Heart right ventricle (tissue), 16 donors: Measurements from ENCODE around the gene HK3. TPM values are rescaled to one million over a fixed set of nuclear protein-coding genes. Genes with fewer than 3 reads are reported as not detected.

Source experiments
- ATAC-seq, 8 donors: fragments of 200-7000 bp; cut with Tn5 transposase; one replicate each; pipeline ENCODE4 v1.9.1; 2020; ENCODE audit warnings: mild to moderate bottlenecking in 8 of 8, moderate library complexity in 8 of 8, moderate number of reproducible peaks in 1 of 8
- DNase-seq, 2 donors: peaks; one replicate each; pipeline ENCODE4 v3.0.0-alpha.2; 2020
- H3K27ac ChIP-seq, 10 donors: fragments of 200-600 bp; sonication (generic) in 2 of 10; one replicate each; pipeline versions ENCODE4 v1.5.0 to v1.8.0; 2020 to 2022; ENCODE audit warnings: mild to moderate bottlenecking in 3 of 10
- H3K27me3 ChIP-seq, 7 donors: fragments of 200-600 bp; one replicate each; pipeline ENCODE4 v1.8.0; 2021 to 2022; ENCODE audit warnings: mild to moderate bottlenecking in 2 of 7
- H3K36me3 ChIP-seq, 9 donors: fragments of 200-600 bp; sonication (generic) in 1 of 9; one replicate each; pipeline versions ENCODE4 v1.5.0 to v1.8.0; 2020 to 2022; ENCODE audit warnings: mild to moderate bottlenecking in 2 of 9
- H3K4me1 ChIP-seq, 9 donors: fragments of 200-600 bp; sonication (generic) in 1 of 9; one replicate each; pipeline versions ENCODE4 v1.5.0 to v1.8.0; 2020 to 2022; ENCODE audit warnings: mild to moderate bottlenecking in 4 of 9
- H3K4me3 ChIP-seq, 10 donors: fragments of 200-600 bp; sonication (generic) in 2 of 10; one replicate each; pipeline versions ENCODE4 v1.5.0 to v1.8.0; 2020 to 2022; ENCODE audit warnings: mild to moderate bottlenecking in 7 of 10, moderate library complexity in 2 of 10
- H3K9me3 ChIP-seq, 11 donors: fragments of 200-600 bp in 10 of 11; sonication (generic) in 2 of 11; one replicate each; pipeline versions ENCODE4 v1.5.0 to v1.8.0; 2013 to 2022; ENCODE audit warnings: mild to moderate bottlenecking in 2 of 11, control low read depth in 1 of 11, moderate library complexity in 1 of 11
- CTCF ChIP-seq, 9 donors: fragments of 200-600 bp; sonication (generic) in 2 of 9; IDR thresholded peaks; one replicate each; pipeline versions ENCODE4 v1.5.0 to v1.8.0; 2021 to 2022; ENCODE audit warnings: antibody characterized with exemption in 9 of 9, mild to moderate bottlenecking in 5 of 9, moderate library complexity in 1 of 9
- WGBS, 2 donors: extraction: QIAGEN DNeasy Blood & Tissue Kit; methylation state at CpG; one replicate each; pipeline ENCODE4 v1.1.7; 2013; ENCODE audit warnings: inconsistent platforms in 1 of 2; 5-methylcytosine and 5-hydroxymethylcytosine counted together
- intact Hi-C, 10 donors: fragments of 100-400 bp; cut with DNase I; formaldehyde crosslinking; loops; one replicate each; pipeline versions ENCODE4 v1.11.1 to v1.14.2; 2022
- polyA plus RNA-seq, 2 donors: library from polyadenylated mRNA; stranded (reverse); fragments of 200-250 nt; gene quantifications; one replicate each; pipeline ENCODE4 v1.2.3, GENCODE V29; 2013
- total RNA-seq, 10 donors: library from RNA; stranded (reverse); fragmentation: NEBNext Ultra II Directional in 3 of 10; extraction: Animal tissue kit (Norgen Biotek cat#: 25700) in 3 of 10; gene quantifications; one replicate each; pipeline versions ENCODE4 v1.2.1 to v1.2.4, GENCODE V29; 2021 to 2023
- donor health status: Arrhythmogenic right ventricular cardiomyopathy.
- donor health status: ischemic (EF 13 %, LVEDD 7.1; RV severe dilation, severe dysfunction).
- donor health status: healthy with polysubstance abuse.
- donor health status: DM: no; HTN: yes; CAD: no.
- donor health status: DM: no; HTN: no; CAD: no.
- donor health status: ischemic (EF 25% LVEDD 6.9; RV normal size, moderate dysfunction).
- donor health status: ischemic (EF 25% LVEDD 5.7; RV mildly dilated, moderate dysfunction).
- donor health status: healthy.
- donor health status: DM: yes; HTN: yes; CAD: no.
- donor health status: Ischemic cardiomyopathy.
- donor health status: ischemic (EF 35%, LVEDD 5.7; RV mildly dilated, moderate dysfunction).
- donor health status: nonischemic (EF 11% LVEDD 7.7; RV severe dilation, severe dysfunction).
- donor health status: DM: yes; HTN: yes; CAD: no.
- donor health status: PGD.
- donor health status: ischemic (EF 29% LVEDD 5.4; RV normal size, mild dysfunction).
- donor health status: nonischemic (EF 23%, LVEDD 6.1; RV moderate dilation, normal function).

Gene HK3
- total and polyA plus RNA-seq, 12 donors: 0.68 to 18.7 (median 4.2) TPM

- Histone ChIP-seq H3K27ac (no peak overlapping the region), H3K27me3 (peaks cover 0 to 12% (median 0%) of the 10 kb centered on the region in 7 donors), H3K4me1 (peaks cover 0 to 13% (median 0%) of the 10 kb centered on the region in 9 donors), H3K36me3 (peaks cover 0 to 72% (median 0%) of the 10 kb centered on the region in 9 donors), H3K9me3 (no peaks in the 10 kb centered on the region), H3K4me3 (no peak overlapping the region)
- no peak for ATAC-seq
- TF ChIP-seq CTCF (IDR thresholded peaks at IDR 0.05): no peak
- 92 to 94% methylated on average over 24 of the region's 24 CpGs for WGBS, 2 donors
- DNase-seq: no peak
- intact Hi-C loops: no loop called here
These were observed 9.5 kb downstream of the HK3 start for GRCh38 chr5:176889321-176890280.

- WGBS, 2 donors: 90 to 94% methylated on average over 1 of the region's 1 CpG
- ATAC-seq: no peak
- H3K36me3 ChIP-seq: peaks cover 0 to 80% (median 0%) of the 10 kb centered on the region in 9 donors
- no peak overlapping the region for H3K27ac ChIP-seq
- intact Hi-C loops: no loop called here
- peaks cover 0 to 12% (median 0%) of the 10 kb centered on the region in 7 donors for H3K27me3 ChIP-seq
- H3K4me1 ChIP-seq: peaks cover 0 to 5% (median 0%) of the 10 kb centered on the region in 9 donors
- no peak for TF ChIP-seq CTCF (IDR thresholded peaks at IDR 0.05)
- H3K4me3 ChIP-seq: no peak overlapping the region
- no peak for DNase-seq
- no peaks in the 10 kb centered on the region for H3K9me3 ChIP-seq
These were observed 10.3 kb downstream of the HK3 start for GRCh38 chr5:176888865-176889165.

- peaks cover 0 to 12% (median 0%) of the 10 kb centered on the region in 7 donors for H3K27me3 ChIP-seq
- no peak overlapping the region for H3K4me3 ChIP-seq
- WGBS, 2 donors: 86 to 88% methylated on average over 23 to 27 of the region's 27 CpGs
- peaks cover 0 to 86% (median 0%) of the 10 kb centered on the region in 9 donors for H3K36me3 ChIP-seq
- ATAC-seq (no peak), DNase-seq (no peak)
- H3K9me3 ChIP-seq: no peaks in the 10 kb centered on the region
- no peak for TF ChIP-seq CTCF (IDR thresholded peaks at IDR 0.05)
- H3K4me1 ChIP-seq: no peaks in the 10 kb centered on the region
- intact Hi-C loops: no loop called here
- no peak overlapping the region for H3K27ac ChIP-seq
These were observed 10.9 kb downstream of the HK3 start for GRCh38 chr5:176888016-176888864.

DNA sequence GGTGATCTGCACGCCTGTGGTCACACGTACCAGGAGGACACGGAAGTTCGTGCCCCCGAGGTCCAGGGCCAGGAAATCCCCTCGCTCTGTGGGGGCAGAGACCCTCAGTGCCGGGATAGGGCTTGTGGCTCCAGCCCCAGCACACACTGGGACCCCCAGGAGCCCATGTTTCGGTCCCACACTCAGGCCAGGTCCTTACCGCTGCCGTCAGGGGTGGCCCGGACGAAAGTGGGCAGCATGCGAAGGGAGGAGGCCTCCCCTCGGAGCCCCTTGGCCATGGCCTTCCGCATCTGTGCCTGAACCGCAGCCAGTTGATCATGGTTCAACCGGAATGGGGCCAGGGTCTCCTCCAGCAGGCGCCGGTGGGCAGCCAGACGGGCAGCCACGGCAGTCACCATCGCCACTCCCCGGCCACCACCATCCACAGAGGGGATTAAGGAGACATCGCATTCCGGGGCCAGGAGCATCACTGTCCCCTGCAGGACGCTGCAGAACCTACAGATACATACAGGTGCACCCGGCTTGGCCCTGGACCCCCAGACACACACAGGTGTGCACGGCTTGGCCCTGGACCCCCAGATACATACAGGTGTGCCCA is 11.8 kb downstream of the HK3 start:
- no peak for TF ChIP-seq CTCF (IDR thresholded peaks at IDR 0.05)
- H3K36me3 ChIP-seq: peaks cover 0 to 85% (median 0%) of the 10 kb centered on the region in 9 donors
- DNase-seq (no peak), ATAC-seq (no peak)
- intact Hi-C loops: no loop called here
- WGBS, 2 donors: 88 to 92% methylated on average over 28 of the region's 28 CpGs
- H3K9me3 ChIP-seq: no peaks in the 10 kb centered on the region
- no peak overlapping the region for H3K4me3 ChIP-seq
- H3K27ac ChIP-seq: no peak overlapping the region
- H3K27me3 ChIP-seq: peaks cover 0 to 8% (median 0%) of the 10 kb centered on the region in 7 donors
- no peaks in the 10 kb centered on the region for H3K4me1 ChIP-seq
